ENCODE measurements around the gene KRT75.

KRT75 gene

DNA sequence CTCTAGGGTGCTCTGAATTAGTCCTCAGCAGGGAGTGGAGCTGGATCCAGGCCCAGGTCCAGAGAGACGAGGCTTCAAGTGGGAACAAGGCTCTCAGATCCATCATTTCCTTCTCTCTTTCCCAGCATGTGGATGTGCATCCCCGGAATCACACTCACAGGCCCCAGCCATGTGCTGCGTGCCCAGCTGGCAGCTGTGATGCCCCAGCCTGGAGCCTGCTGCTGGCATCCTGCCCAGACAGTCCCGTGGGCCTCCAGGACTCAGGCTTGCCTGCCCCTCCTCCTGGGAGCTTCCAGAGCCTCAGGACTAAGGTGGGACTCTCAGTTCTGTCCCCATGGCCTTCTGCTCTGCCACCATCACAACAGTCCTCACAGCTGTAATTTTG lies 42.6 kb downstream of the KRT75 start:
- no peak for DNase-seq

GRCh38 chr12:52390739-52391617 lies 43.2 kb downstream of the KRT75 start:
- no peak for DNase-seq

DNA sequence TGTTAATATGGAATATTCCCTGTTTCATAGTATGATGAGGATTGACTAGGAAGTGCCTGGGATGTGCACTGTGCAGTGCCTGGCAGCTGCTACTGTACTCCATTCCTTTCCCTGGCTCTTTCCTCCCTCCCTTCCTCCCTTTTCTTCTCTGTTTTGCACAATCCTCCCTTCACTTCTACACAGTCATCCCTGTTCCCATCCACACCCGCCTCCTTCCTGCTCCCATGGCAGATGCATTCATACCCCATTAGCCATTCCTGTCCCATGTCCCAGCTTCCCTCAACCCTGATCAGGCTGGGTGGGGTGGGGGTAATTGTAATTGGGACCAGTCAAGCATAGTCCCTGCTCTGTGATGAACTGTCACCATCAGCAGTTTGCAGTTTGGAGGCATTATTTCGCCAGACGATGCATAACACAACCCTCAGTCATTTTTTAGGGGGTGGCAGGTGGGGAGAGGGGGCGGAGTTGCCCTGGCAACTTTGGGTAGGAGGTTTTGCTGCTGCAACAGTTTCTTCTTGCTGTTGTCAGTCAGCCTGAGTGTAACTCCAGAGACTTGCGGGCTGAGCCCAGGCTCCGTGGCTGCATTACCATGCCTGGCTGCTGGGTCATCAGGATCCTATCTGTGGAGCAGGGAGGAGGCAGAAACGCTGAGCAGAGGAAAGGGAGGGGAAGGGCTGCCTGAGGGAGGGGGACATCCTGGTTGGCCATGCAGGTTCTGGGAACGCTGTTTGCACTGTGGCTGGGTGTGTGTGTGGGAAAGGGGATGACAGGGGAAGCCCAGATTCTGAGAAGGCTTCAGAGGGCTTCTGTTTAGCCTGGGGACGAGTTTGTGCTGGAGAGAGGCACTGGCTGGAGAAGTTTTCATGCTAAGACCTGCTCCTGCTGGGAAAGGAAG lies 44.6 kb downstream of the KRT75 start:
- no peak for DNase-seq

DNA sequence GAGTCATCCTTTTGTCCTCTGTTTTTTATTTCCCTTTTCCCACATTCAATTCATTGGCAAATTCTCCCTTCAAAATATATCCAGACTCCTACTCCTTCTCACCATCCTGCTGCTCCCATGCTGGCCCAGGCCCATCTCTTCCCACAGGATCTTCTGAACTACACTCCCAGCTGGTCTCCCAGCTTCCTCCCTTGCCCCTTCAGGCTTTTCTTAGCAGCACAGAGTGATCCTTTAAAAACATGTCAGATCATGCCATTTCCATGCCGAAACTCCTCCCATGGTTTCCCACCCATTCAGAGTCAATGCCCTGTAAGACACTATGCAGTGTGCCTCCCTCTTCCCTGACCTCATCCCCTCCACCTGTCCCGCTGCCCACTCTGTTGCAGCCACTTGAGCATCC lies 46.3 kb downstream of the KRT75 start:
- no peak for DNase-seq

- no peak for DNase-seq
These were observed 48.9 kb downstream of the KRT75 start, which contains the start of gene KRT84 for GRCh38 chr12:52385226-52385702. KRT84 (minus strand) TSS chr12:52385652; CDS start chr12:52385585, 67 bp downstream.

DNA sequence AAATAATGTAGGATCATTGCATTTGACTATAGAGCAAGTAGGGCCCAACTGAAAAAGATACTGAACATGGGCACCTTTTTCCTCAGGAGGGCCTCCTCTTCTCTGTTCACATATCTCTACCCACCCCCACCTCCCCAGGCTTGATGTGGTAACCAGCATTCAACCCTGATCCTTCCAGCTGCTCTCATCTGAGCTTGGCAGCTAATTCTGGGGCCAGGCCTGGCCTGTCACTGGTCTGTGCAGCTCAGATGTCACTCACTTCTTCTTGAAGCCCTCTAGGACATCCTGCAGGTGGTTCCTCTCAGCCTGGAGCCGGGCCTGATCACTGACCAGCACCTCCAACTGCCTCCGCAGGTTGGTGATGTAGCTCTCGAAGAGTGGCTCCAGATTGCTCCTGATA lies 50.8 kb downstream of the KRT75 start:
- no peak for DNase-seq

DNA sequence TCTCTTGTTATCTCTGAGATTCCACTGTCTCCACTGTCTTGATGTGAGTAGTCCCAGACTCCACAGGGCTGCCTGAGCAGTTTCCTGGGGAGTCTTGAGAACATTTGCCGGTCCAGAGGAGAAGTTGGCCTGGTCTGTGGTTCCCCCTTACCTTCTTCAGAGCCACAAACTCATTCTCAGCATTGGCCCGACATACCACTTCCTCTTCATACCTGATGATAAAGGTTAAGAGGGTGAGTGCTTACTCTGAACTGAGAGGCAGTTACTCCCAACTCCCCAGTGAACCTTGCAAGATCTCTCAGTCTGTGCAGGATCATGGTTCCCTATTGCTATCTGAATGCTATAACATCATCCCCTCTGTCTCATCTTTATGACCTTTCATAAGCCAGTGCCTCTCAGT lies 51.3 kb downstream of the KRT75 start:
- DNase-seq, result no peak

GRCh38 chr12:52381206-52381605 lies 53.0 kb downstream of the KRT75 start:
- DNase-seq, result no peak

DNA sequence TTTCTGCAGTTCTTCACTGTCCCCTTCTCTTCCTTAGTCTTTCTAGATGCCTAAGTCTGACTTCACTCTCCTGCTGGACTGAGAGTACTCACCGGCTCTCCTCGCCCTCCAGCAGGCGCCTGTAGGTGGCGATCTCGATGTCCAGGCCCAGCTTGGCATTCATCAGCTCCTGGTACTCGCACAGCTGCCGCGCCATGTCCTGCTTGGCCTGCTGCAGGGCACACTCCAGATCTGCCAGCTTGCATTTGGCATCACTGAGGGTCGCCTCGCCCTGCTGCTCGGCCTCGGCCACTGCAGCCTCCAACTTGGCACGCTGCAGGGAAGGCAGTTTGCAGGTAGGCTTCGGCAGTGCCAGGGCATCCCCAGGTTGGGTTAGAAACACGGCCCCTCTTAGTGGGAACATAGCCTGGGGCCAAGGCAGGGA lies 53.9 kb downstream of the KRT75 start:
- DNase-seq, result no peak

DNA sequence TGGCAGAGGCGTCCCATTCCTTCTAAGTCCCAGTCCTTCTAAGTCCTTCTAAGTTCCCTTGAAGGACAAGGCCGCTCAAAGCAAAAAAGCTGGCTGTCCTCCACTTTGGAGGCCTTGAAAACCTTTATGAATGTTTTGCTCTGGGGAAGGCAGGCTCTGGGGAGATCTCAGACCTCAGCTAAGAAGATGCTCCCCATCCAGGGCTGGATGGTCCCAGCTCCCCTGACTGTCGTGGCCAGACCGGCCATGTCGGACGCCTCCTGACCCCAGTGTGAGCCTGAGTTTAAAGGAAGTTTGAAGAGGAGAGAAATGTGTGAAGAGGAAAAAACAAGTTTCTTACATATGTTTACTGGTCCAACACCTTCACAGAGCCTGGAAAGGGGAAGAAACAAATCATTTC lies 54.6 kb downstream of the KRT75 start:
- DNase-seq, result no peak

- no peak for DNase-seq
These were observed 56.1 kb downstream of the KRT75 start for GRCh38 chr12:52378091-52378490.

- no peak for DNase-seq
These were observed 56.9 kb downstream of the KRT75 start for GRCh38 chr12:52377266-52377665.

All from right kidney (tissue), 1 donor.